Vagina (tissue), 2 donors: ENCODE measurements around the gene UNC93B1. TPM values are rescaled to one million over a fixed set of nuclear protein-coding genes. Genes with fewer than 3 reads are reported as not detected.
A peak's percentile ranks its signal among the peaks of the same experiment; 100 is the strongest.
"Not testable (repeated sequence)": the region's sequence is repeated elsewhere in the genome, so short reads cannot be mapped to it uniquely, and the experiment has no call there.

Source experiments
- DNase-seq, 2 donors: peaks; one replicate each; pipeline ENCODE4 v3.0.0-alpha.2; 2017; ENCODE audit errors: extremely low spot score in 2 of 2
- H3K27ac ChIP-seq: fragments of 200-600 bp; sonication (generic); one replicate; pipeline ENCODE4 v1.5.1; 2019
- H3K27me3 ChIP-seq: fragments of 200-600 bp; sonication (generic); one replicate; pipeline ENCODE4 v1.5.1; 2019
- H3K36me3 ChIP-seq, 2 donors: fragments of 200-600 bp; sonication (generic); one replicate each; pipeline ENCODE4 v1.5.1; 2017 to 2019
- H3K4me1 ChIP-seq: fragments of 200-600 bp; sonication (generic); one replicate; pipeline ENCODE4 v1.5.1; 2019
- H3K4me3 ChIP-seq, 2 donors: fragments of 200-600 bp; sonication (generic); 1 replicate in 1 of 2; 2 replicates in 1 of 2; pipeline ENCODE4 v1.5.1; 2016 to 2019
- H3K9me3 ChIP-seq: fragments of 200-600 bp; sonication (generic); one replicate; pipeline ENCODE4 v1.5.1; 2019
- intact Hi-C: fragments of 100-400 bp; cut with DNase I; formaldehyde crosslinking; loops from one replicate; pipeline ENCODE4 v1.15.1; 2023
- microRNA-seq: library from miRNA; unstranded; fragments of <30 nt; microRNA quantifications from one replicate; pipeline ENCODE4, GENCODE V29; 2017; ENCODE audit warnings: borderline number of aligned reads, borderline replicate concordance
- small RNA-seq: library from RNA; depleted of rRNA; stranded (forward); fragments of <200 nt; gene quantifications from one replicate; pipeline ENCODE3, GENCODE V24; 2016
- total RNA-seq: library from RNA; depleted of rRNA; stranded (reverse); fragments of >200 nt; gene quantifications from one replicate; pipeline ENCODE4 v1.2.3, GENCODE V29; 2016
- TF ChIP-seq, protein P1 (sequence below), 3 experiments: fragments of 450-650 bp in 2 of 3; fragments of 200-600 bp in 1 of 3; sonication (generic) in 1 of 3; IDR thresholded peaks; one replicate each; pipeline ENCODE4 v1.5.1; 2017 to 2019; ENCODE audit warnings: antibody characterized with exemption in 3 of 3, mild to moderate bottlenecking in 2 of 3, moderate library complexity in 2 of 3

UNC93B1 gene
- total RNA-seq, 1 donor from 2014 or later: 30.4 TPM

- H3K36me3 ChIP-seq, H3K27ac ChIP-seq, H3K27me3 ChIP-seq, H3K4me1 ChIP-seq, DNase-seq, H3K9me3 ChIP-seq, intact Hi-C loops: not testable (repeated sequence)
- peak overlapping the region; percentile 55 to 56 for H3K4me3 ChIP-seq
- TF ChIP-seq, protein P1, sequence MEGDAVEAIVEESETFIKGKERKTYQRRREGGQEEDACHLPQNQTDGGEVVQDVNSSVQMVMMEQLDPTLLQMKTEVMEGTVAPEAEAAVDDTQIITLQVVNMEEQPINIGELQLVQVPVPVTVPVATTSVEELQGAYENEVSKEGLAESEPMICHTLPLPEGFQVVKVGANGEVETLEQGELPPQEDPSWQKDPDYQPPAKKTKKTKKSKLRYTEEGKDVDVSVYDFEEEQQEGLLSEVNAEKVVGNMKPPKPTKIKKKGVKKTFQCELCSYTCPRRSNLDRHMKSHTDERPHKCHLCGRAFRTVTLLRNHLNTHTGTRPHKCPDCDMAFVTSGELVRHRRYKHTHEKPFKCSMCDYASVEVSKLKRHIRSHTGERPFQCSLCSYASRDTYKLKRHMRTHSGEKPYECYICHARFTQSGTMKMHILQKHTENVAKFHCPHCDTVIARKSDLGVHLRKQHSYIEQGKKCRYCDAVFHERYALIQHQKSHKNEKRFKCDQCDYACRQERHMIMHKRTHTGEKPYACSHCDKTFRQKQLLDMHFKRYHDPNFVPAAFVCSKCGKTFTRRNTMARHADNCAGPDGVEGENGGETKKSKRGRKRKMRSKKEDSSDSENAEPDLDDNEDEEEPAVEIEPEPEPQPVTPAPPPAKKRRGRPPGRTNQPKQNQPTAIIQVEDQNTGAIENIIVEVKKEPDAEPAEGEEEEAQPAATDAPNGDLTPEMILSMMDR (IDR thresholded peaks at IDR 0.05): peak; percentile 3 to 83 (median 39)
These were observed 48.4 kb downstream of the UNC93B1 start for GRCh38 chr11:67955461-67956007.

DNA sequence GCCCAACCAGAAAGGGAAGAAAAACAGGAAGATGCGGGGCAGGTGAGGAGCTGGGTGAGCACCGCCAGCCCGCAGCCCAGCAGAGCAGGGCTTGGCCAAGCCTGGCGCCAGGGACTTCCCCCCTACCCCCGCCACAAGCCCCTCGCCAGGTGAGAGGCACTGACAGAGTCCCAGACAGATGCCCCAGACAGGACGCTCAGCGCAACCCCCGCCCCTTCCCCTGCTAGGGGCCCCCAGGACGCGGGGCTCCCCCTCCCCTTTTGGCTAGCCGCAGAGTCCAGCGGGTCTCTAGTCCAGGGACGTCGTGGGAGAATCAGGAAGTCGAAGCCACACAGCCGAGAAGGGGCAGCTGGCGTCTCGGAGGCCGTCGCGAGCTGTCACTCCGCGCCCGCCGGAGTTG lies 48.9 kb downstream of the UNC93B1 start:
- peak overlapping the region; percentile 55 to 56 for H3K4me3 ChIP-seq
- intact Hi-C loops, H3K9me3 ChIP-seq, H3K27ac ChIP-seq, H3K4me1 ChIP-seq, DNase-seq, H3K36me3 ChIP-seq, H3K27me3 ChIP-seq: not testable (repeated sequence)

GRCh38 chr11:67954251-67954650 lies 49.6 kb downstream of the UNC93B1 start:
- H3K9me3 ChIP-seq, H3K36me3 ChIP-seq, H3K27me3 ChIP-seq, H3K27ac ChIP-seq, H3K4me3 ChIP-seq, H3K4me1 ChIP-seq, intact Hi-C loops, DNase-seq: not testable (repeated sequence)

DNA sequence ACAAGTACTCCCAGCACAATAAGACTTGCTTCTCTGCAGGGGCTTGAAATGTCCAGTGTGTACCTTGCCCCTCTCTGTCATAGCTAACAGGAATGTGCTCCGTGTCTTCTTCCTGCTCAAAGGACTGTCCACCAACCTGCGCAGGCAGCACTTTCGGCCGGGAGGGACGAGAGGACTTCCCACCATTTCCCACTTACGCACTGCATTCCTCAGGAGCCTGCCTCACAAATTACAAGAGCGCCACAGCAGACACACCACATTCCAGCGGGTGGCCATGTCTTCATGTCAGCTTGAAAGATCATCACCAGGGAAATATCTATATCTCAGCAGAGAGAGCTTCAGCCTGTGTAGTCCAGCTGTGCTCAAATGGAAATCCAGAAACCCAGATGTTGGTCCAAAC lies 53.2 kb downstream of the UNC93B1 start:
- DNase-seq, H3K36me3 ChIP-seq, H3K27me3 ChIP-seq, H3K27ac ChIP-seq, intact Hi-C loops, H3K9me3 ChIP-seq, H3K4me3 ChIP-seq, H3K4me1 ChIP-seq: not testable (repeated sequence)

GRCh38 chr11:67947785-67948184 lies 56.1 kb downstream of the UNC93B1 start:
- H3K27me3 ChIP-seq, DNase-seq, H3K4me3 ChIP-seq, H3K9me3 ChIP-seq, intact Hi-C loops, H3K36me3 ChIP-seq, H3K4me1 ChIP-seq, H3K27ac ChIP-seq: not testable (repeated sequence)

DNA sequence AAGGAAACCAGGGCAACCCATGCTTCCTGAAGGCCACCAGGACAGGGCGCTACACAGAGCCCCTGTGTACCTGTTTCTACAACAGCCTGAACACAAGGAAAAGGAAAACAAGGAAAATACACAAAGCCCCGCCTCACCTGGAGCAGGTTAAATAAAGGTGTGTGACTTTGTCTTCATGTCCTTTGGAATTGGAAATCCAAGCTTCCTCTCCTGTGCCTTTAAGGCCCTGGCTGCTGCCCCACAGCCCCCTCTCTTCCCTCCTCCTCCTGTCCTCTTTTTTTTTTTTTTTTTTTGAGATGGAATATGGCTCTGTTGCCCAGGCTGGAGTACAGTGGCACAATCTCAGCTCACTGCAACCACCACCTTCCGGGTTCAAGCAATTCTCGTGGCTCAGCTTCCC lies 57.5 kb downstream of the UNC93B1 start:
- H3K9me3 ChIP-seq, H3K36me3 ChIP-seq, H3K27me3 ChIP-seq, H3K27ac ChIP-seq, H3K4me1 ChIP-seq, DNase-seq, intact Hi-C loops, H3K4me3 ChIP-seq: not testable (repeated sequence)

- H3K9me3 ChIP-seq, H3K27me3 ChIP-seq, DNase-seq, H3K4me1 ChIP-seq, H3K27ac ChIP-seq, H3K4me3 ChIP-seq, H3K36me3 ChIP-seq, intact Hi-C loops: not testable (repeated sequence)
These were observed 60.5 kb downstream of the UNC93B1 start for GRCh38 chr11:67943406-67943805.

Small RNA genes lying within 50 kb of the gene (microRNA-seq; reads per million reads assigned to microRNA genes)
- not detected for gene MIR4691
- not detected for gene MIR6753
- gene MIR7113: not detected

Small RNA genes lying within 50 kb of the gene (small RNA-seq; reads per million reads assigned to genes)
- gene MIR6753: not detected

Other genes with a start within 250 kb of the UNC93B1 start
- 22.1 TPM for gene ALDH3B1, start 6.2 kb upstream of the UNC93B1 start, total RNA-seq
- gene NDUFS8, start 26.6 kb upstream of the UNC93B1 start, total RNA-seq: 118 TPM
- gene TCIRG1, start 34.9 kb upstream of the UNC93B1 start, total RNA-seq: 121 TPM
- 18.2 TPM for gene CHKA, start 117.3 kb upstream of the UNC93B1 start, total RNA-seq
- gene KMT5B, start 209.2 kb upstream of the UNC93B1 start, total RNA-seq: 35.4 TPM